PFSK-1 (cell line): Measurements from ENCODE around the gene CASQ2.

Source experiments
- FOXP2 ChIP-seq: optimal IDR thresholded peaks from 2 replicates; pipeline ENCODE3; 2011; ENCODE audit warnings: borderline replicate concordance, control low read depth, inconsistent platforms; ENCODE audit not compliant: insufficient read depth; ENCODE audit errors: extremely low read length, extremely low read depth
- POLR2AphosphoS5 ChIP-seq: IDR thresholded peaks from 2 replicates; pipeline ENCODE4 v1.6.1; 2012; ENCODE audit warnings: low read depth, mild to moderate bottlenecking, control low read depth, low read length, moderate library complexity
- REST ChIP-seq, 2 experiments: IDR thresholded peaks; 2 replicates each; pipeline versions ENCODE4 v1.6.1 to v1.8.0; 2011 to 2012; ENCODE audit warnings: low read depth in 2 of 2, low read length in 2 of 2, control low read depth in 1 of 2, inconsistent platforms in 1 of 2, mild to moderate bottlenecking in 1 of 2, moderate library complexity in 1 of 2; ENCODE audit not compliant: insufficient read depth in 1 of 2
- SIN3A ChIP-seq: IDR thresholded peaks from 2 replicates; pipeline ENCODE4 v1.6.1; 2012; ENCODE audit warnings: mild to moderate bottlenecking, low read length, moderate library complexity, borderline replicate concordance; ENCODE audit not compliant: insufficient read depth
- TAF1 ChIP-seq: IDR thresholded peaks from 2 replicates; pipeline ENCODE4 v1.6.1; 2012; ENCODE audit warnings: low read length, control low read depth, borderline replicate concordance; ENCODE audit not compliant: insufficient read depth

Gene CASQ2

GRCh38 chr1:115680730-115681111 lies 87.8 kb downstream of the CASQ2 start:
- no peak for TF ChIP-seq FOXP2
- no peak for TF ChIP-seq TAF1
- TF ChIP-seq SIN3A, result no peak
- TF ChIP-seq REST (IDR thresholded peaks at IDR 0.05; ENCODE audit: insufficient read depth in 1 of 2, low read depth in 2 of 2, low read length in 2 of 2), result no peak
- TF ChIP-seq POLR2AphosphoS5, result no peak

DNA sequence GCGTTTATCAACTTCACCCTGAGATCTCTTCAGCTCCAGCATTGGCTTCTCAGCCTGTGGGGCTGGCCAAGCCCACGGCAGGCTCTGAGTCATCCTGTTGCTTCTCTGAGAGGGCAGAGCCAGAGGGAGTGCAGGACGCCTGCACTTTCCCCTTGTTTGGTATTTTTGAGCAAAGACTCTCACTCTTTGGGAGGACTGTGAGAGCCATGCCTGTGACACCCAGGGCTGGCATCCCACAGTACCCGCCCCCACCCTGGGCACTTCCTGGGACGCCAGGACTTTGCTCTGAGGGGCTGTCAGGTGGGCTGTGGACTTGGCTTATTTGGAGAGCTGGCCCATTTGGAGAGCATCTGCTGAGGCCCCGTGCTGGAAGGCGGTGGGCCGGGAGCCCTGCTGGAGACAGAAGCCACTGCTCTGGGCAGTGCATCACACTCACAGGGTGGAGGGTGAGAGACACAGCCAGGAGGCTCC lies 89.3 kb downstream of the CASQ2 start:
- no peak for TF ChIP-seq REST (IDR thresholded peaks at IDR 0.05; ENCODE audit: insufficient read depth in 1 of 2, low read depth in 2 of 2, low read length in 2 of 2)
- no peak for TF ChIP-seq SIN3A
- no peak for TF ChIP-seq TAF1
- no peak for TF ChIP-seq POLR2AphosphoS5
- no peak for TF ChIP-seq FOXP2

DNA sequence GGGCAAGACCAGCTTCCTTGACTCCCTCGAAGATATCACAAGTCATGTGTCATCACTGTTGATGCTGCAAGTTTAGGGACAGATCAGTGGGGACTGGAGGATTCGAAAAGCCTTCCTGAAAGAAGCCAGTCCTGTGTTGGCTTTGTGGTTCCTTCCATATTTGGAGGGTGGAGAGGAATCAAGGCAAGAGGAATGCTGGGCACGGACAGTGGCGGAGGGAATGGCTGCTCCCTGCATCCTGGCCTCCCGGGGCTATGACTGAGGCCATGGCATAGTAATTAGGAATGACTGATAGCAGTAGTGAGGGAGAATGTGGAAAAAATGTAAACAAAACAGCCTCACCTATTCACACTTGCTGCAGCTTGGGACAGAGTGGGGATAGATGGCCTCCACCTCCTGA lies 90.4 kb downstream of the CASQ2 start:
- TF ChIP-seq TAF1 (no peak), REST (IDR thresholded peaks at IDR 0.05; ENCODE audit: insufficient read depth in 1 of 2, low read depth in 2 of 2, low read length in 2 of 2) (no peak), FOXP2 (no peak), POLR2AphosphoS5 (no peak), SIN3A (no peak)

DNA sequence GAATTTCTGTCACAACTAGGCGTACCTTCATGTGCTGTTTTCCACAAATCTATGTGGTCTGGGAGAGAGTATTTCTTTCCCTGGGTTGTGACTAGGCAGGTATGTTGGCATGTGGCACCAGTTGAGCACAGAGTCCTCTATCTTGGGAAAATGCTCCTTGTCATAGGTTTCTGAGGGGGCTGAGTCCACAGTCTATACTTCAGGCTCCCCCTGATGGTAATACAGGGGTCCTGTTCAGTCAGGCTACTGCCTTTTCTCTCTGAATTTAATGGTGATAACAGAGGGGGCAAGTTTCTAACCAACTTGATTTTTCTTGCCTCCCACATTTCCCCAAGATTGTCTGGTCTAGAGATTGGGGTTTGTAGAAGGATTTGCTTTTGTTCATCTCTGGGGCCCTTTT lies 90.9 kb downstream of the CASQ2 start:
- TF ChIP-seq SIN3A (no peak), POLR2AphosphoS5 (no peak), FOXP2 (no peak), TAF1 (no peak), REST (IDR thresholded peaks at IDR 0.05; ENCODE audit: insufficient read depth in 1 of 2, low read depth in 2 of 2, low read length in 2 of 2) (no peak)

DNA sequence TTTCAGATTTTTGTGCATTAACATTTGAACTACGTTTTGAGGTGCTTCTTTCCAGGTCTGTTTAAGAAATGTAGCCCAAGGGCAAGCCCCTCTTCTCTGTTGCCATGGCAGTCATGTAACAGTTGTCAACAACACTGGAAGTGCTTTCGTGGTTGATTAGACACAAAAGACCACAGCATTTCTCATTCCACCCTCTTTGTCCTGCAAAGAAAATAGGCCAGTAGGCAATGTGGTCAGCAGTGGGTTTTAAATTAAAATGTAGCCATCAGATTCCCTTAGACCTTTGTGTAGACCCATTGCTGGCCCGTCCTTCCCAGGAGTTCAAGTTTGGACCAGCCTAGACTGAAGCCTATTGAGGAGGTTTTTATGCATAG lies 91.3 kb downstream of the CASQ2 start:
- TF ChIP-seq POLR2AphosphoS5 (no peak), TAF1 (no peak), FOXP2 (no peak), REST (IDR thresholded peaks at IDR 0.05; ENCODE audit: insufficient read depth in 1 of 2, low read depth in 2 of 2, low read length in 2 of 2) (no peak), SIN3A (no peak)
